K562 treated with DMSO at 1 percent for 48 hours (cell line): ENCODE results near the gene TSLP. TPM values are rescaled to one million over a fixed set of nuclear protein-coding genes. Genes with fewer than 3 reads are reported as not detected.

ENCODE experiments used
- total RNA-seq: library from RNA; unstranded; fragments of 300-600 nt; gene quantifications from 2 replicates; pipeline ENCODE4 v1.2.3, GENCODE V29; 2022; ENCODE audit warnings: low replicate concordance; ENCODE audit errors: extremely low read depth

The TSLP gene
- total RNA-seq, result not detected in 2 replicates

DNA sequence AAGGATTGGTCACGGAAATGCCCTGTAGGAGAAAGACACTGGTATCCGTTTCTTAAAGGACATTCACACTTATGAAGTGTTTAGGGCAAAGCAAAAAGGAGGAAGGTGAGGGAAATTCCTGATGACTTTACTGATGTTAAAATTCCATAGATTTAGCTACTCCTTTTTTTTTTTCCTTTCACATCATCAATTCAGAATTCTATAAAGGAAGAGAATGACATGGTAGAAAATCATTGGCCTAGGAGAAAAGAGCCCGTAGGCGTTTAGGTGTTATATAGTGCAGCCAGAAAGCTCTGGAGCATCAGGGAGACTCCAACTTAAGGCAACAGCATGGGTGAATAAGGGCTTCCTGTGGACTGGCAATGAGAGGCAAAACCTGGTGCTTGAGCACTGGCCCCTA is at the start of gene TSLP:
TSS of gene TSLP (plus strand) at position 301 of the 400 bp plus-strand sequence. CDS start 178 bp downstream, outside the sequence.

DNA sequence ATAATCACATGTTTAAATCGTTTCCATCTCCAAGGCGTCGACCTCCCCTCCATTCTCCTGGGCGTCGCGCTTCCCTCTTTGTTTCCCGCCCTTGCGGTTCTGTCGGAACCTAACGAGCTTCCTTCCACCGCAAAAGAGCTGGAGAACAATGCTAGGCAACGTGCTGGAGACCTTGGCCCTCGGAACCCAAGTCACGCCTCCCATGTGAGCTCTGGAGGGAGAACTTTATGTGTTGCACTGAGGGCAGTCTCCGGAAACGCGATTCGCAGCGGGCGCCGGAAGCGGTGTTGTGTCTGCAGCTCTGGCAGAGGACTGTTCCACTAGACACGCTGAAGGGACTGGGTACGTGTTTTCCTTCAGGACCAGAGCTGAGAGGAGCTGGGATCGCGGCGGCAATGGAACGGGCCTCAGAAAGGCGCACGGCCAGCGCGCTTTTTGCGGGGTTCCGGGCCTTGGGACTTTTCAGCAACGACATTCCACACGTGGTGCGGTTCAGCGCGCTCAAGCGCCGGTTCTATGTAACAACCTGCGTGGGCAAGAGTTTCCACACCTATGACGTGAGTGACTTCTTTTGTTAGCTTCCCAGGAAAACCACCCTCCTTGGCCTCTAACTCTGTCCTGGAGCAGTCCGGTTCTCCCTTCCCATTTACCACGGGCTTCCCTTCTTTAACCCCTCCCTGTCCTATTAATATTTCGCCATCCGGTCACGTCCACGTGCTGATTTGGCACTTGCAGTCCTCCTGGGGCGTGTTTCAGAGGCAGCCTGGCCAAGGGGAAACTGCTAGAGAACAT is 20.7 kb downstream of the TSLP start, which contains the start of gene WDR36:
TSS of gene WDR36 (plus strand) at position 287 of the 792 bp plus-strand sequence. CDS start at position 396, 109 bp downstream.

Other genes starting within 250 kb of the TSLP start
- not detected in 2 replicates for gene WDR36, start 20.6 kb downstream of the TSLP start, total RNA-seq
- not detected in 2 replicates for gene CAMK4, start 152.7 kb downstream of the TSLP start, total RNA-seq